Progenitor cell of endocrine pancreas (in vitro differentiated cells): ENCODE results near the gene TST. TPM values are rescaled to one million over a fixed set of nuclear protein-coding genes. Genes with fewer than 3 reads are reported as not detected.

Source experiments
- DNase-seq: peaks from one replicate; pipeline ENCODE4 v3.0.0; 2021; ENCODE audit warnings: low spot score; ENCODE audit not compliant: unreplicated experiment
- H3K27ac Mint-ChIP-seq: 2 replicates; pipeline ENCODE4 v1.8.0; 2021; ENCODE audit warnings: mild to moderate bottlenecking, moderate library complexity, mixed read lengths
- H3K27me3 Mint-ChIP-seq: 2 replicates; pipeline ENCODE4 v1.8.0; 2021; ENCODE audit warnings: mixed read lengths
- H3K36me3 Mint-ChIP-seq: 2 replicates; pipeline ENCODE4 v1.8.0; 2022; ENCODE audit warnings: mixed read lengths; ENCODE audit not compliant: insufficient read depth
- H3K4me1 Mint-ChIP-seq: 2 replicates; pipeline ENCODE4 v1.8.0; 2021; ENCODE audit warnings: low read depth, mixed read lengths
- H3K4me3 Mint-ChIP-seq: 2 replicates; pipeline ENCODE4 v1.8.0; 2021; ENCODE audit warnings: low read depth, mild to moderate bottlenecking, moderate library complexity, mixed read lengths
- H3K9me3 Mint-ChIP-seq: 2 replicates; pipeline ENCODE4 v1.8.0; 2021; ENCODE audit warnings: low read depth, mixed read lengths
- CTCF ChIP-seq: fragments of 200-600 bp; sonication (generic); IDR thresholded peaks from one replicate; pipeline ENCODE4 v1.5.0; 2021; ENCODE audit warnings: antibody characterized with exemption, mild to moderate bottlenecking; ENCODE audit not compliant: unreplicated experiment
- total RNA-seq: library from RNA; stranded (reverse); gene quantifications from 2 replicates; pipeline ENCODE4 v1.2.1, GENCODE V29; 2021

TST gene
- total RNA-seq, 1 donor from 2014 or later = 44.5 TPM

DNA sequence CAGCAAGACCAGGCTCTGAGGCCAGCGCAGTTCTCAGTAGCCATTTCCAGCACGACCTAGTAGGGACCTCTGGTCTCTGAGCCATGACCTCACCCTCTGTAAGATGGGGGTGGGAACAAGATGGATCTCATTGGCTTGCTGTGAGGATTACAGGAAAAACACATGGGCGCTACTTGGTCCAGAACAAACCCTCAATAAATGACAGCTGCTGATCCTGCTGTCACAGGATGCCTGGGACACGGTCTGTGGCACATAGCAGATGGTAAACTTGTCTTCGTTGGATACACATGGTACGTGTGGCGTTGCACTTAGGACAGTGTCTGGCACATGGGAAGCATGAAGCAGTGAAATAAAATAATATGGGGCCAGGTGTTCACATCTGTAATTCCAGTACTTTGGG lies 27.8 kb upstream of the TST start:
- Mint-ChIP-seq H3K27ac (no peak overlapping the region), H3K36me3 (no peaks in the 10 kb centered on the region), H3K27me3 (peaks cover 9% of the 10 kb centered on the region), H3K4me1 (peaks cover 12% of the 10 kb centered on the region), H3K9me3 (no peaks in the 10 kb centered on the region), H3K4me3 (no peak overlapping the region)
- DNase-seq = no peak
- no peak for TF ChIP-seq CTCF

DNA sequence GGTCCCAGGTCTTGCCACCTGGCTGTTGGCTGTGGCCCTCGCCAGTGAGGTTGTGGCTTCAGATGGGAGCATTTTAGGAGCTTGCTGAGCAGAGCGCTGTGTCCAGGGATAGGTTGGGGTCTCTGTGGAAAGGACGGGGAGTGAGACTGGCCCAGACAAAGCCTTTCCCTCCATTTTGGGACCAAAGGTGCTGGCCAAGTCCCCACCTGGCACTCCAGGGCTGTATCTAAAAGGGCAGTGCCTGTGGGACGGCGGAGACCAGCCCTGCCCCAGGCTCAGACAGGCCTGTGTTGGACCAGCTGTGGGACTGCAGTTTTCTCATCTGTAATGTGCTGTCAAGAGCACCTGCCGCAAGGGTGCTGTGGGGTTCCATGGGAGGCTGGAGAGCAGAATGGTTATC lies 27.3 kb upstream of the TST start:
- Mint-ChIP-seq H3K9me3 (no peaks in the 10 kb centered on the region), H3K4me3 (no peak overlapping the region), H3K27ac (no peak overlapping the region), H3K4me1 (peaks cover 12% of the 10 kb centered on the region), H3K27me3 (peaks cover 9% of the 10 kb centered on the region), H3K36me3 (no peaks in the 10 kb centered on the region)
- no peak for DNase-seq
- no peak for TF ChIP-seq CTCF

GRCh38 chr22:37045958-37046357 lies 26.7 kb upstream of the TST start:
- Mint-ChIP-seq H3K36me3 (no peaks in the 10 kb centered on the region), H3K9me3 (no peaks in the 10 kb centered on the region), H3K27ac (no peak overlapping the region), H3K4me1 (peaks cover 12% of the 10 kb centered on the region), H3K27me3 (peaks cover 9% of the 10 kb centered on the region), H3K4me3 (no peak overlapping the region)
- DNase-seq = no peak
- TF ChIP-seq CTCF = peak; percentile 64

- Mint-ChIP-seq H3K9me3 (no peaks in the 10 kb centered on the region), H3K27ac (no peak overlapping the region), H3K36me3 (no peaks in the 10 kb centered on the region), H3K27me3 (peaks cover 9% of the 10 kb centered on the region), H3K4me1 (peaks cover 15% of the 10 kb centered on the region), H3K4me3 (no peak overlapping the region)
- DNase-seq = no peak
- no peak for TF ChIP-seq CTCF
Observed at GRCh38 chr22:37044634-37045625, 25.7 kb upstream of the TST start.

DNA sequence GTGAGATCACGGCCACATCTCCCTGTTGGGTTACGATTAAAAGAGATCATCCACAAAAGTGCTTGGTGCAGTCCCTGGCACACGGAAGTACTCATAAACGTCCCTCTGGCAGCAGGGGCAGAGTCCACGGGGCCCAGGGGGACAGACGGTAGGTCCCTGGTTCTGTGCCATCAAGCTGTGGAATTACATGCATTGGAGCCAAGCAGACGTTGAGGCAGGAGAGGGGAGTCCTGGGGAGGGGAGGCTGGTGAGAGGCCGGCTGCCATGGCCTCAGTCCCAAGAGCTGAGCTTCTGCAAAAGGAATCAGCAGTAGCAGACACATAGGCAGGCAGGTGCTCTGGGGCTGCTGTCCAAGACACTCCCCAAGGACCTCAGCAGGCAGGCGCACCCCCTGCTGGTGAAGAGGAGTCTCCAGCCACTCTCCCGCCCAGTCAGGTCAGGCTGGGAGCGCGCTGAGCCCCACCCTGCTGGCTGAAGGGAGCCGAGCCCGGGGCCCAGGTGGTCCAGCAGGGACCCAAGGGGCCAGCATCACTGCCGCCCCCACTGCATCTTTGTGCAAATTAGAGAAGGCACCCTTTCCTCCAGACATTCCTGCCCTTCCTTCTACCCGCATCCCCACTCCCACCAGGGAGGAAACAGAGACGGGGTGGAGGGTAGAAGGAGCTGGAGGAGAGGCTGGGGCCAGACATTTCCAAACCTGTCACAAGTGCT lies 24.7 kb upstream of the TST start:
- Mint-ChIP-seq H3K4me3 (no peak overlapping the region), H3K27me3 (peaks cover 5% of the 10 kb centered on the region), H3K36me3 (no peaks in the 10 kb centered on the region), H3K9me3 (no peaks in the 10 kb centered on the region), H3K4me1 (peaks cover 15% of the 10 kb centered on the region), H3K27ac (no peak overlapping the region)
- DNase-seq = peak; percentile 62
- peak; percentile 80 for TF ChIP-seq CTCF
